Gastroesophageal sphincter (tissue), 4 donors: ENCODE results near the gene SPTB. TPM values are rescaled to one million over a fixed set of nuclear protein-coding genes. Genes with fewer than 3 reads are reported as not detected.

ENCODE experiments used
- ATAC-seq: fragments of 150-250 bp; one replicate; pipeline ENCODE4 v1.9.1; 2016; ENCODE audit warnings: mild to moderate bottlenecking, moderate library complexity
- H3K27ac ChIP-seq, 4 donors: fragments of 200-600 bp; sonication (generic) in 3 of 4; 1 replicate in 3 of 4; 2 replicates in 1 of 4; pipeline ENCODE4 v1.5.1; 2016 to 2019
- H3K27me3 ChIP-seq: fragments of 200-600 bp; sonication (generic); one replicate; pipeline ENCODE4 v1.5.1; 2019
- H3K36me3 ChIP-seq, 2 donors: fragments of 200-600 bp; sonication (generic); one replicate each; pipeline ENCODE4 v1.5.1; 2019; ENCODE audit warnings: control low read depth in 1 of 2
- H3K4me1 ChIP-seq, 3 donors: fragments of 200-600 bp; sonication (generic); 1 replicate in 2 of 3; 2 replicates in 1 of 3; pipeline ENCODE4 v1.5.1; 2016 to 2019; ENCODE audit warnings: control low read depth in 2 of 3
- H3K4me3 ChIP-seq, 2 donors: fragments of 200-600 bp; sonication (generic); one replicate each; pipeline ENCODE4 v1.5.1; 2019; ENCODE audit warnings: mild to moderate bottlenecking in 1 of 2, moderate library complexity in 1 of 2
- H3K9me3 ChIP-seq, 3 donors: fragments of 200-600 bp; sonication (generic); one replicate each; pipeline ENCODE4 v1.5.1; 2017 to 2019; ENCODE audit warnings: control low read depth in 2 of 3
- EP300 ChIP-seq: sonication (generic); formaldehyde crosslinking; IDR thresholded peaks from one replicate; pipeline ENCODE4 v1.6.1; 2017; ENCODE audit warnings: antibody characterized with exemption, mild to moderate bottlenecking
- POLR2A ChIP-seq, 2 donors: fragments of 450-650 bp; IDR thresholded peaks; one replicate each; pipeline ENCODE4 v1.6.1; 2017; ENCODE audit warnings: antibody characterized with exemption in 2 of 2, mild to moderate bottlenecking in 2 of 2, moderate library complexity in 1 of 2
- POLR2AphosphoS5 ChIP-seq: sonication (generic); formaldehyde crosslinking; IDR thresholded peaks from one replicate; pipeline ENCODE4 v1.6.1; 2017; ENCODE audit warnings: antibody characterized with exemption
- WGBS, 2 donors: methylation state at CpG; one replicate each; pipeline ENCODE4 v1.1.5; 2018; ENCODE audit warnings: low coverage in 1 of 2; 5-methylcytosine and 5-hydroxymethylcytosine counted together
- total RNA-seq, 4 donors: library from RNA; depleted of rRNA; stranded (reverse); fragments of >200 nt; gene quantifications; one replicate each; pipeline ENCODE4 v1.1.0, GENCODE V29; 2016
- TF ChIP-seq, protein P1 (sequence below), 4 experiments: fragments of 200-600 bp in 2 of 4; fragments of 450-650 bp in 2 of 4; sonication (generic) in 1 of 4; IDR thresholded peaks; one replicate each; pipeline ENCODE4 v1.5.1; 2017 to 2019; ENCODE audit warnings: antibody characterized with exemption in 4 of 4, mild to moderate bottlenecking in 2 of 4, moderate library complexity in 2 of 4

The SPTB gene
- total RNA-seq, 4 donors from 2014 or later, result 0.62 to 3.1 (median 1.0) TPM

DNA sequence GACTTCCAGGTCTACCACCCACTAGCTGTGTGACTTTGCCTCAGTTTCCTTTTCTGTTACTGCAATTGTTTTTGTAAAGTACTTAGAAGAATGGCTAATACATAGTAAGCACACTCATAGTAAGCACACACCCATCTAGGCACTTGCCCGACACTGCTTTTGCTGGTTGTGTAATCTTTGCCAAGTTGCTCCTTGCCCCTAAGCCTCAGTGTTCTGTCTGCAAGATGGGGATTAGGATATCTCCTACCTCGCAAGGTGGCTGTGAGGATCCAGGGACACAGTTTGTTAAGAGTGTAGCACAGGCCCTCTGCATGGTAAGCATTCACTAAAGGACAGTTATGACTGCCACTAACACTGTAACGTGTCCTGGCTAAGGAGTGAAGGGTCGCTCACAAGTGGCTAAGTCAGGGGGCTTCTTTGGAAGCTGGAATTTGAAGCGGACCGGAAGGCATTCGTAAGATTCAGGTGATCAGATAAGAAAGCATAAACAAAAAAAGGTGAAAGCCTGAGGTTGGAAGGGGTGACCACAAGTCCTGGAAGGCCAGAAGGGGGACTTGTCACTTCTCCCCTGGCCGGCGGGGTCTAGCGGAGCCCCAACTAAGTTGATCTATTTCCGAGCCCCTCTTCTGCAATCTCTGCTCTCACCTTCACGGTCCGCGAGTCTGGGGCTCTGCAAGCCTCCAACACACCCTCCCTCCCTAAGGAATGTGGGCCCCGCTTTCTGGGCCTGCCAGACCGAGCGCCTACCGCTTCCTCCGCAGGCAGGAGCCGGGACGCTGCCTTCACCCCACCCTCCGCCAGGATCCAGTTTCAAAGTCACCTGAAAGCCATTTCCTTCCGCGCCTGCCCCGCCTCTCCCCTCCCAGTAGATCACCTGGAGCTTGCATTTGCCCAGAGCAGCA, 177.0 kb downstream of the SPTB start:
- TF ChIP-seq EP300, result no peak
- TF ChIP-seq, protein P1, sequence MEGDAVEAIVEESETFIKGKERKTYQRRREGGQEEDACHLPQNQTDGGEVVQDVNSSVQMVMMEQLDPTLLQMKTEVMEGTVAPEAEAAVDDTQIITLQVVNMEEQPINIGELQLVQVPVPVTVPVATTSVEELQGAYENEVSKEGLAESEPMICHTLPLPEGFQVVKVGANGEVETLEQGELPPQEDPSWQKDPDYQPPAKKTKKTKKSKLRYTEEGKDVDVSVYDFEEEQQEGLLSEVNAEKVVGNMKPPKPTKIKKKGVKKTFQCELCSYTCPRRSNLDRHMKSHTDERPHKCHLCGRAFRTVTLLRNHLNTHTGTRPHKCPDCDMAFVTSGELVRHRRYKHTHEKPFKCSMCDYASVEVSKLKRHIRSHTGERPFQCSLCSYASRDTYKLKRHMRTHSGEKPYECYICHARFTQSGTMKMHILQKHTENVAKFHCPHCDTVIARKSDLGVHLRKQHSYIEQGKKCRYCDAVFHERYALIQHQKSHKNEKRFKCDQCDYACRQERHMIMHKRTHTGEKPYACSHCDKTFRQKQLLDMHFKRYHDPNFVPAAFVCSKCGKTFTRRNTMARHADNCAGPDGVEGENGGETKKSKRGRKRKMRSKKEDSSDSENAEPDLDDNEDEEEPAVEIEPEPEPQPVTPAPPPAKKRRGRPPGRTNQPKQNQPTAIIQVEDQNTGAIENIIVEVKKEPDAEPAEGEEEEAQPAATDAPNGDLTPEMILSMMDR (IDR thresholded peaks at IDR 0.05), result no peak
- TF ChIP-seq POLR2A (IDR thresholded peaks at IDR 0.05), result no peak
- no peak for TF ChIP-seq POLR2AphosphoS5
- Histone ChIP-seq H3K36me3 (no peaks in the 10 kb centered on the region), H3K4me1 (peaks cover 0 to 51% (median 17%) of the 10 kb centered on the region in 3 donors), H3K9me3 (no peaks in the 10 kb centered on the region), H3K4me3 (no peak overlapping the region), H3K27me3 (no peaks in the 10 kb centered on the region), H3K27ac (peak overlapping the region in 2 of 4 donors; percentile 92 to 94)
- WGBS, 2 donors, result 78 to 82% methylated on average over 13 to 15 of the region's 25 CpGs
- no peak for ATAC-seq

DNA sequence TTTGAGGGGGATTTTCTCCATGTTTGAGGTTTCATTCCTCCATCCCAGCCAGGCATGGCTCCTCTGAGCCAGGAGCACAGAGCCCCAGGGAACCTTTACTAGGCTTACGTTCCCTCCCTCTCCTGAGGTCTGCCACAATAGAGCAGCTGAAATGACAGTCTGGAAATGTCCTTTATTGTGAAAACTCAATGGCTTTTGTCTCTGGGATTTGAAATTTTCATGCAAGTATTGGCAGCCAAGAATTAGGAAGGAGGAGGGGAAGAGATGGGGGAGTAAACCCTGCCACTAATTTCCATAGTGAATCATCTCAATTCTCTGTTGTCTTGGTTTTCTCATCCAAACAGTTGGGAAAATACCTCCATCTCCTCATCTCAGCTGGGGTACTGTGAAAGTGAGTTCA, 178.0 kb downstream of the SPTB start:
- H3K9me3 ChIP-seq, result no peaks in the 10 kb centered on the region
- no CpG with 5 or more reads among the region's 1 CpG for WGBS, 2 donors
- H3K27me3 ChIP-seq, result no peaks in the 10 kb centered on the region
- no peak overlapping the region for H3K27ac ChIP-seq
- no peak overlapping the region for H3K4me3 ChIP-seq
- ATAC-seq, result no peak
- no peaks in the 10 kb centered on the region for H3K36me3 ChIP-seq
- TF ChIP-seq POLR2AphosphoS5 (no peak), POLR2A (IDR thresholded peaks at IDR 0.05) (no peak), EP300 (no peak)
- TF ChIP-seq, protein P1 (IDR thresholded peaks at IDR 0.05), result no peak
- H3K4me1 ChIP-seq, result peaks cover 0 to 49% (median 13%) of the 10 kb centered on the region in 3 donors

DNA sequence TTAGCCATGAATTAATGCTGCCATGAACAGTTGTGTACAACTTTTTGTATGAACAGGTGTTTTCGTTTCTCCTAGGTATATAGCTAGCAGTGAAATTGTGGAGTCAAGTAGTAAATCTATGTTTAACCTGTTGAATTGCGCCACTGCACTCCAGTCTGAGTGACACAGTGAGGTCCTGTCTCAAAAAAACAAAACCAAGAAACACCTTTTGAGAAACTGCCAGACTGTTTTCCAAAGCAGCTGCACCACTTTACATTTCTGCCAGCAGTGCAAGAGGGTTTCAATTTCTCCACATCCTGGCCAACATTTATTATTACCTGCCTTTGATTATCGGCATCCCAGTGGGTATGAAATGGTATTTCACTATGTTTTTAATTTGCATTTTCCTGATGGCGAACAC, 178.8 kb downstream of the SPTB start:
- H3K27me3 ChIP-seq, result no peaks in the 10 kb centered on the region
- no peak for ATAC-seq
- no peak overlapping the region for H3K27ac ChIP-seq
- peaks cover 3 to 49% (median 9%) of the 10 kb centered on the region in 3 donors for H3K4me1 ChIP-seq
- no peak overlapping the region for H3K4me3 ChIP-seq
- H3K36me3 ChIP-seq, result no peaks in the 10 kb centered on the region
- TF ChIP-seq EP300 (no peak), POLR2AphosphoS5 (no peak), POLR2A (IDR thresholded peaks at IDR 0.05) (no peak)
- WGBS, 2 donors, result 90 to 97% methylated on average over 4 of the region's 4 CpGs
- no peaks in the 10 kb centered on the region for H3K9me3 ChIP-seq

DNA sequence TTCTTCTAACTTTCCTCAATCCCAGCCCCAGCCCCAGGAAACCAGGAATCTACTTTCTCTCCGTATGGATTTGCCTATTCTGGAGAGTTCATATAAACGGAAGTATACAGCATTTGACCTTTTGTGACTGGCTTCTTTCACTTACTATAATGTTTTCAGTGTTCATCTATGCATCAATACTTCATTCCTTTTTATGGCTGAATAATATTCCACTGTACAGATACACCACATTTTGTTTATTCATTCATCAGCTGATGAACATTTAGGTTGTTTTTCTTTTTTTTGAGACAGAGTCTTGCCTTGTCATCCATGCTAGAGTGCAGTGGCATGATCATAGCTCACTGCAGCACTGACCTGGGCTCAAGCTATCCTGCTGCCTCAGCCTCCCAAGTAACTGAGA, 179.4 kb downstream of the SPTB start:
- no peak for TF ChIP-seq EP300
- no peak for TF ChIP-seq POLR2AphosphoS5
- TF ChIP-seq POLR2A (IDR thresholded peaks at IDR 0.05), result no peak
- TF ChIP-seq, protein P1 (IDR thresholded peaks at IDR 0.05), result no peak
- no peak for ATAC-seq

DNA sequence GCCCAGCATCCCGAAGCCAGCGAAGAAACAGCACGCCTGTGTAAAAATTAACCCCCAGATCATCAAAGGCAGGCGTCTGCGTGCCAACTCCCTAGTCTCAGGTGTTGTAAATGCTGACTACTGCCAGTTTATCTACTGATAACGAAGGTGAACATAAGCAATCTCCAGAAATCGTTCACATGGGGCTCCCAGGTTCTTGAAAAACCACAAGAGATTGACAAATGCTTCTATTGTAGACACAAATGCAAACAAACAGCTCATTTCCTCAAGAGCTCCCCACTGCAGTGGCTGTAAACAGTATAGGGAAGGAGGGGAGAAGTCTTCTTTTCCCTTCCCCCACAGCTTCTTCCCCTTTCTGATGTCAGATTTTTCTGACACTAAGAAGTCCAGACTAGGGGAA, 180.8 kb downstream of the SPTB start:
- H3K4me3 ChIP-seq, result no peak overlapping the region
- H3K27me3 ChIP-seq, result no peaks in the 10 kb centered on the region
- WGBS, 2 donors, result 70 to 73% methylated on average over 6 to 7 of the region's 7 CpGs
- H3K9me3 ChIP-seq, result no peaks in the 10 kb centered on the region
- peaks cover 3 to 56% (median 5%) of the 10 kb centered on the region in 3 donors for H3K4me1 ChIP-seq
- TF ChIP-seq POLR2AphosphoS5, result no peak
- TF ChIP-seq, protein P1 (IDR thresholded peaks at IDR 0.05), result no peak
- TF ChIP-seq POLR2A (IDR thresholded peaks at IDR 0.05), result no peak
- TF ChIP-seq EP300, result no peak
- ATAC-seq, result peak; percentile 18
- no peak overlapping the region for H3K27ac ChIP-seq
- no peaks in the 10 kb centered on the region for H3K36me3 ChIP-seq

More for the DNA sequence above, 179.4 kb downstream of the SPTB start:
- WGBS, 2 donors, result 55 to 61% methylated on average over 2 of the region's 2 CpGs
- Histone ChIP-seq H3K9me3 (no peaks in the 10 kb centered on the region), H3K4me1 (peaks cover 3 to 48% (median 5%) of the 10 kb centered on the region in 3 donors), H3K27me3 (no peaks in the 10 kb centered on the region), H3K27ac (no peak overlapping the region), H3K4me3 (no peak overlapping the region), H3K36me3 (no peaks in the 10 kb centered on the region)
